HEK293 (cell line): Measurements from ENCODE around the gene ADGRF4.

Source experiments
- CTCF ChIA-PET: fragments of 350-600 bp; formaldehyde crosslinking; extraction: SDS; loops from one replicate; lab custom pipeline; 2021; ENCODE audit warnings: antibody characterized with exemption; lab: Yijun Ruan, JAX
- POLR2A ChIA-PET: fragments of 300-600 bp; formaldehyde crosslinking; extraction: SDS; loops from one replicate; lab custom pipeline; 2020; ENCODE audit warnings: antibody characterized with exemption, inconsistent platforms; lab: Yijun Ruan, JAX
- H3K27ac ChIP-seq: fragments of 200-500 bp; sonication (Bioruptor generic); 2 replicates; pipeline ENCODE4 v1.5.1; 2014; ENCODE audit warnings: low read depth, low read length, control low read depth, inconsistent platforms; ENCODE audit errors: extremely low read depth
- H3K36me3 ChIP-seq, 2 experiments: fragments of 200-500 bp in 1 of 2; sonication (Bioruptor generic) in 1 of 2; 1 replicate in 1 of 2; 2 replicates in 1 of 2; pipeline ENCODE4 v1.5.1; 2014 to 2017; ENCODE audit warnings: inconsistent platforms in 2 of 2, low read length in 2 of 2; ENCODE audit not compliant: control insufficient read depth in 2 of 2, insufficient read depth in 1 of 2
- H3K4me1 ChIP-seq: fragments of 200-500 bp; sonication (Bioruptor generic); 2 replicates; pipeline ENCODE4 v1.5.1; 2014; ENCODE audit warnings: mild to moderate bottlenecking, low read length, inconsistent platforms; ENCODE audit not compliant: control insufficient read depth, insufficient read depth
- H3K4me3 ChIP-seq: 2 replicates; pipeline ENCODE4 v1.5.1; 2011; ENCODE audit warnings: low read depth, mild to moderate bottlenecking, control low read depth, low read length, moderate library complexity
- H3K9me3 ChIP-seq: fragments of 200-500 bp; sonication (Bioruptor generic); 2 replicates; pipeline ENCODE4 v1.5.1; 2014; ENCODE audit warnings: low read depth, low read length, inconsistent platforms; ENCODE audit not compliant: control insufficient read depth, insufficient read depth
- ATF2 ChIP-seq: fragments of 450-650 bp; formaldehyde crosslinking; IDR thresholded peaks from 2 replicates; pipeline ENCODE4 v1.5.1; 2016; ENCODE audit warnings: missing biosample characterization, missing genetic modification characterization, low read depth
- KLF10 ChIP-seq: fragments of 450-650 bp; IDR thresholded peaks from 2 replicates; pipeline ENCODE4 v1.5.1; 2018; ENCODE audit warnings: missing biosample characterization, mild to moderate bottlenecking, missing genetic modification characterization
- SP2 ChIP-seq: fragments of 450-650 bp; formaldehyde crosslinking; IDR thresholded peaks from 2 replicates; pipeline ENCODE4 v1.5.1; 2016; ENCODE audit warnings: missing biosample characterization, missing genetic modification characterization
- SP7 ChIP-seq: fragments of 450-650 bp; formaldehyde crosslinking; IDR thresholded peaks from 2 replicates; pipeline ENCODE4 v1.5.1; 2016; ENCODE audit warnings: missing biosample characterization, missing genetic modification characterization
- ZBTB20 ChIP-seq: fragments of 450-650 bp; formaldehyde crosslinking; IDR thresholded peaks from 2 replicates; pipeline ENCODE4 v1.5.1; 2016; ENCODE audit warnings: missing biosample characterization, missing genetic modification characterization
- ZBTB6 ChIP-seq: fragments of 450-650 bp; formaldehyde crosslinking; IDR thresholded peaks from 2 replicates; pipeline ENCODE4 v1.5.1; 2017; ENCODE audit warnings: missing biosample characterization, missing genetic modification characterization
- ZBTB7A ChIP-seq: fragments of 450-650 bp; formaldehyde crosslinking; IDR thresholded peaks from 2 replicates; pipeline ENCODE4 v1.5.1; 2016; ENCODE audit warnings: low read depth, missing biosample characterization, missing genetic modification characterization
- ZBTB8A ChIP-seq: fragments of 450-650 bp; formaldehyde crosslinking; IDR thresholded peaks from 2 replicates; pipeline ENCODE4 v1.5.1; 2016; ENCODE audit warnings: missing biosample characterization, missing genetic modification characterization
- ZNF133 ChIP-seq: fragments of 450-650 bp; formaldehyde crosslinking; IDR thresholded peaks from 2 replicates; pipeline ENCODE4 v1.5.1; 2016; ENCODE audit warnings: missing biosample characterization, missing genetic modification characterization
- ZNF23 ChIP-seq: fragments of 450-650 bp; formaldehyde crosslinking; IDR thresholded peaks from 2 replicates; pipeline ENCODE4 v1.5.1; 2016; ENCODE audit warnings: missing biosample characterization, missing genetic modification characterization, borderline replicate concordance
- ZNF266 ChIP-seq: fragments of 450-650 bp; formaldehyde crosslinking; IDR thresholded peaks from 2 replicates; pipeline ENCODE4 v1.5.1; 2016; ENCODE audit warnings: missing biosample characterization, missing genetic modification characterization, low read depth
- ZNF280D ChIP-seq: fragments of 450-650 bp; formaldehyde crosslinking; IDR thresholded peaks from 2 replicates; pipeline ENCODE4 v1.5.1; 2016; ENCODE audit warnings: missing biosample characterization, missing genetic modification characterization
- ZNF292 ChIP-seq: fragments of 450-650 bp; formaldehyde crosslinking; IDR thresholded peaks from 2 replicates; pipeline ENCODE4 v1.5.1; 2016; ENCODE audit warnings: low read depth, missing biosample characterization, missing genetic modification characterization, borderline replicate concordance
- ZNF416 ChIP-seq: fragments of 450-650 bp; formaldehyde crosslinking; IDR thresholded peaks from 2 replicates; pipeline ENCODE4 v1.5.1; 2016; ENCODE audit warnings: missing biosample characterization, missing genetic modification characterization
- ZNF48 ChIP-seq: fragments of 450-650 bp; formaldehyde crosslinking; IDR thresholded peaks from 2 replicates; pipeline ENCODE4 v1.5.1; 2016; ENCODE audit warnings: missing biosample characterization, missing genetic modification characterization
- ZNF514 ChIP-seq: fragments of 450-650 bp; formaldehyde crosslinking; IDR thresholded peaks from 2 replicates; pipeline ENCODE4 v1.5.1; 2016; ENCODE audit warnings: missing biosample characterization, missing genetic modification characterization
- ZNF580 ChIP-seq: fragments of 450-650 bp; formaldehyde crosslinking; IDR thresholded peaks from 2 replicates; pipeline ENCODE4 v1.5.1; 2016; ENCODE audit warnings: missing biosample characterization, missing genetic modification characterization
- ZNF623 ChIP-seq: fragments of 450-650 bp; formaldehyde crosslinking; IDR thresholded peaks from 2 replicates; pipeline ENCODE4 v1.5.1; 2016; ENCODE audit warnings: missing biosample characterization, missing genetic modification characterization
- ZNF704 ChIP-seq: fragments of 450-650 bp; formaldehyde crosslinking; IDR thresholded peaks from 2 replicates; pipeline ENCODE4 v1.5.1; 2016; ENCODE audit warnings: missing biosample characterization, missing genetic modification characterization
- ZNF792 ChIP-seq: fragments of 450-650 bp; formaldehyde crosslinking; IDR thresholded peaks from 2 replicates; pipeline ENCODE4 v1.5.1; 2016; ENCODE audit warnings: missing biosample characterization, missing genetic modification characterization
- ZNF837 ChIP-seq: fragments of 450-650 bp; formaldehyde crosslinking; IDR thresholded peaks from 2 replicates; pipeline ENCODE4 v1.5.1; 2016; ENCODE audit warnings: missing biosample characterization, missing genetic modification characterization
- ZNF843 ChIP-seq: fragments of 450-650 bp; formaldehyde crosslinking; IDR thresholded peaks from 2 replicates; pipeline ENCODE4 v1.5.1; 2016; ENCODE audit warnings: missing biosample characterization, missing genetic modification characterization
- TF ChIP-seq, protein P1 (sequence below): fragments of 450-650 bp; formaldehyde crosslinking; IDR thresholded peaks from 2 replicates; pipeline ENCODE4 v1.5.1; 2017; ENCODE audit warnings: missing biosample characterization, missing genetic modification characterization

ADGRF4 gene

DNA sequence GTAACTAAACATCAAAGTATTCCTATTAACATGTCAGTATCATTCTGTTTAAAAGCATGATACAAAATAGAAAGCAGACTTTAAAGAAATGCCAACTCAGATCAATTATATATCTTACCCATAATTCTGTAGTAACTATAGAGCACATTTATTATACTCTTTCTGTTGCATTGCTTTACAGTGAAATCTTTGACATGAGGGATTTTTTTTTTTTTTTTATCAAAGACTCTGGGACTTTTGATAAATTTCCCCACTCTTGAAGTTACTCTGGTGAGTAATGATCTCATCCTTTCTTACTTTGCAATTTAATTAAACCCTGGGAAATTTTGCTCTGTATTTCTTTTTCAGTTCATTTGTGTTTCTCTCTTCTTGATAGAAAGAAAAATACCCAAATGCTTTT is 17.4 kb downstream of the ADGRF4 start (continued):
- TF ChIP-seq ZNF837 (tag by site-specific recombination) (no peak), ZNF280D (tag by site-specific recombination) (no peak), ZBTB7A (tag by site-specific recombination) (no peak), ZNF843 (tag by site-specific recombination) (no peak), ZBTB20 (tag by site-specific recombination) (no peak), SP7 (no peak), ZNF133 (no peak), ZNF623 (tag by site-specific recombination) (no peak), ZNF416 (tag by site-specific recombination) (no peak)
- TF ChIP-seq, all 188 proteins: peak for 0

DNA sequence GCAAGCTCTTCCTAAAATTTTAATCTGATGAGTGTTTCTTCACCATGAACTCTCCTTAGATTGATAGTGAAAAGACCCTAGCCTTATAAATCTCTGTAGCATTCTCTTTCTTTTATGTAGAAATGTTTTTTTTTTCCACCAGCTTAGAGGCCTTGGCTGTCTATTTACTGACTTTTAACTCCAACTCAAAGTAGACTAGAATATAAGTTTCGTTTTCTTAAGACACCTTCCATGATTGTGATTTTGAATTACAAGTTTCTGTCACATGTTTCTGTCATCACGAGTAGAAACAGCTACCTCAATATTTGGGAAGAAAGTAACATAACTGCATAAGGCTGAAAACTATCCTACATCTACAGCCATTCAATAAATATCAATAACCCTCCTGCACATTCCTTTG is 17.8 kb downstream of the ADGRF4 start:
- no peak for TF ChIP-seq SP2 (tag by site-specific recombination)
- TF ChIP-seq KLF10 (tag by site-specific recombination) = no peak
- no peak for TF ChIP-seq ZBTB6
- no peak for TF ChIP-seq ZNF792 (tag by site-specific recombination)
- TF ChIP-seq ZNF514 (tag by site-specific recombination) = no peak
- TF ChIP-seq ZNF292 = no peak
- no peak for TF ChIP-seq ZNF580 (tag by site-specific recombination)
- no peak for TF ChIP-seq ZNF23 (tag by site-specific recombination)
- no peak for TF ChIP-seq ZNF843 (tag by site-specific recombination)
- no peak for TF ChIP-seq ZNF266
- TF ChIP-seq ZNF704 = no peak
- no peak for TF ChIP-seq ATF2 (tag by site-specific recombination)
- no peak for TF ChIP-seq ZNF48 (tag by site-specific recombination)
- no peak for TF ChIP-seq ZBTB8A (tag by site-specific recombination)
- TF ChIP-seq, protein P1, sequence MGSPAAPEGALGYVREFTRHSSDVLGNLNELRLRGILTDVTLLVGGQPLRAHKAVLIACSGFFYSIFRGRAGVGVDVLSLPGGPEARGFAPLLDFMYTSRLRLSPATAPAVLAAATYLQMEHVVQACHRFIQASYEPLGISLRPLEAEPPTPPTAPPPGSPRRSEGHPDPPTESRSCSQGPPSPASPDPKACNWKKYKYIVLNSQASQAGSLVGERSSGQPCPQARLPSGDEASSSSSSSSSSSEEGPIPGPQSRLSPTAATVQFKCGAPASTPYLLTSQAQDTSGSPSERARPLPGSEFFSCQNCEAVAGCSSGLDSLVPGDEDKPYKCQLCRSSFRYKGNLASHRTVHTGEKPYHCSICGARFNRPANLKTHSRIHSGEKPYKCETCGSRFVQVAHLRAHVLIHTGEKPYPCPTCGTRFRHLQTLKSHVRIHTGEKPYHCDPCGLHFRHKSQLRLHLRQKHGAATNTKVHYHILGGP (tag by site-specific recombination) = no peak
- ChIA-PET CTCF (no interaction called here), POLR2A (no interaction called here)
- H3K4me1 ChIP-seq = no peaks in the 10 kb centered on the region
- H3K9me3 ChIP-seq = no peaks in the 10 kb centered on the region
- no peak overlapping the region for H3K27ac ChIP-seq
- H3K36me3 ChIP-seq = no peaks in the 10 kb centered on the region
- no peak overlapping the region for H3K4me3 ChIP-seq
